PC-9 (cell line): ENCODE results near the gene CARD11. TPM values are rescaled to one million over a fixed set of nuclear protein-coding genes. Genes with fewer than 3 reads are reported as not detected.

Source experiments
- BruUV-seq: library from RNA; stranded (reverse); fragments of 400-500 nt; replicated peaks from 2 replicates; lab custom pipeline; 2021; lab: Mats Ljungman, UMichigan
- CTCF ChIA-PET: fragments of 300-600 bp; sonication (Branson Sonifier 250); formaldehyde crosslinking; loops from one replicate; lab custom pipeline; 2022; ENCODE audit warnings: antibody characterized with exemption; lab: Charles Lee
- POLR2A ChIA-PET: fragments of 300-600 bp; sonication (Branson Sonifier 250); formaldehyde crosslinking; loops from one replicate; lab custom pipeline; 2022; ENCODE audit warnings: antibody characterized with exemption; ENCODE audit not compliant: unreplicated experiment; lab: Charles Lee
- DNase-seq, 2 experiments: peaks; one replicate each; pipeline versions ENCODE4 v3.0.0 to v3.0.0-alpha.2; 2015 to 2022; ENCODE audit warnings: mixed read lengths in 1 of 2
- H2AFZ ChIP-seq: fragments of 200-600 bp; sonication (generic); 2 replicates; pipeline ENCODE4 v1.8.1; 2017; ENCODE audit warnings: antibody characterized with exemption
- H3F3A ChIP-seq: fragments of 200-600 bp; sonication (generic); 2 replicates; pipeline ENCODE4 v1.8.1; 2017; ENCODE audit warnings: antibody characterized with exemption, mild to moderate bottlenecking, low read depth; ENCODE audit not compliant: insufficient read depth
- H3K27ac ChIP-seq: fragments of 200-600 bp; sonication (generic); 2 replicates; pipeline ENCODE4 v1.6.1; 2016; ENCODE audit warnings: mixed run types
- H3K27me3 ChIP-seq: fragments of 200-600 bp; sonication (generic); 2 replicates; pipeline ENCODE4 v1.6.1; 2016; ENCODE audit warnings: low read depth, mixed run types; ENCODE audit not compliant: insufficient read depth
- H3K36me3 ChIP-seq: fragments of 200-600 bp; sonication (generic); 2 replicates; pipeline ENCODE4 v1.6.1; 2016; ENCODE audit warnings: low read depth, mixed run types
- H3K4me1 ChIP-seq: fragments of 200-600 bp; sonication (generic); replicated peaks from 2 replicates; pipeline ENCODE4 v1.6.1; 2016; ENCODE audit warnings: mixed run types; ENCODE audit not compliant: insufficient read depth
- H3K4me2 ChIP-seq: fragments of 200-600 bp; sonication (generic); 2 replicates; pipeline ENCODE4 v1.6.1; 2017; ENCODE audit warnings: mixed run types
- H3K4me3 ChIP-seq: fragments of 200-600 bp; sonication (generic); 2 replicates; pipeline ENCODE4 v1.6.1; 2016; ENCODE audit warnings: mixed run types
- H3K79me2 ChIP-seq: fragments of 200-600 bp; sonication (generic); 2 replicates; pipeline ENCODE4 v1.6.1; 2017; ENCODE audit warnings: low read depth, mixed run types
- H3K9me2 ChIP-seq: fragments of 200-600 bp; sonication (generic); 2 replicates; pipeline ENCODE4 v1.8.1; 2017; ENCODE audit warnings: mild to moderate bottlenecking; ENCODE audit not compliant: insufficient read depth
- H3K9me3 ChIP-seq: fragments of 200-600 bp; sonication (generic); 2 replicates; pipeline ENCODE4 v1.8.1; 2016; ENCODE audit warnings: low read depth; ENCODE audit not compliant: insufficient read depth
- H4K20me1 ChIP-seq: fragments of 200-600 bp; sonication (generic); 2 replicates; pipeline ENCODE4 v1.8.1; 2017; ENCODE audit not compliant: insufficient read depth
- CTCF ChIP-seq: fragments of 200-600 bp; sonication (generic); conservative IDR thresholded peaks from 2 replicates; pipeline ENCODE4 v1.6.1; 2017; ENCODE audit warnings: mixed run types, antibody characterized with exemption, mild to moderate bottlenecking, moderate library complexity
- EZH2 ChIP-seq: fragments of 200-600 bp; sonication (generic); IDR thresholded peaks from 2 replicates; pipeline ENCODE4 v1.8.0; 2017; ENCODE audit warnings: antibody characterized with exemption, low read depth
- intact Hi-C: fragments of 100-400 bp; cut with micrococcal nuclease; formaldehyde crosslinking; loops from one replicate; pipeline ENCODE4 v1.10.0; 2022; ENCODE audit not compliant: unreplicated experiment
- total RNA-seq: library from RNA; stranded (reverse); gene quantifications from 2 replicates; pipeline ENCODE4 v1.2.3, GENCODE V29; 2021

Gene CARD11
- total RNA-seq, 1 experiment from 2014 or later = 62.6 TPM

DNA sequence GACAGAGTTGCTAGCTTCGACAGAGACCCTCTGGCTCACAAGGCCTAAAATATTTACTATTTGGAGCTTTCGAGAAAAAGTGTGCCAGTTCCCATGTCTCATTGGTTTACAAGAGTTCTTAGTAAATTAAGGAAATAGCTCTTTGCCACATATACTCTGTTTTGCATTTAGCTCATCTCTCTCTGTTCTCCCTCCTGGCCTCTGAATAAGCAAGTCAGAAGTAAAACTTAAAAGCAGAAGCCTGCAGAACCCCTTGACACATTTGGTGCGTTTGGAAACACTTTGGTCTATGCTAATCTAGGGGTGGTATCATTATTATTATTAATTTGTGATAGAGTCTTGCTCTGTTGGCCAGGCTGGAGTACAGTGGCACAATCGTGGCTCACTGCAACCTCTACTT, 6.4 kb downstream of the CARD11 start:
- no TSS peak for BruUV-seq
- Histone ChIP-seq H3K4me2 (no peak overlapping the region), H3K27ac (no peak overlapping the region), H3F3A (no peaks in the 10 kb centered on the region), H2AFZ (no peak overlapping the region), H3K79me2 (peaks cover 71% of the 10 kb centered on the region), H4K20me1 (peaks cover 10% of the 10 kb centered on the region), H3K4me3 (no peak overlapping the region), H3K36me3 (no peaks in the 10 kb centered on the region), H3K4me1 (peaks cover 7% of the 10 kb centered on the region), H3K9me2 (no peaks in the 10 kb centered on the region), H3K27me3 (no peaks in the 10 kb centered on the region), H3K9me3 (no peaks in the 10 kb centered on the region)
- ChIA-PET POLR2A (no interaction called here), CTCF (no interaction called here)
- intact Hi-C loops = no loop called here
- TF ChIP-seq CTCF (no peak), EZH2 (no peak)
- no peak for DNase-seq

- H4K20me1 ChIP-seq = peaks cover 10% of the 10 kb centered on the region
- no peak overlapping the region for H2AFZ ChIP-seq
- H3F3A ChIP-seq = no peaks in the 10 kb centered on the region; the same call in none of the 2 replicates
- no peaks in the 10 kb centered on the region for H3K9me2 ChIP-seq
- intact Hi-C loops = no loop called here
- TF ChIP-seq EZH2 (no peak), CTCF (no peak)
- CTCF ChIA-PET = no interaction called here
- POLR2A ChIA-PET = no interaction called here
- BruUV-seq = no TSS peak
- no peak for DNase-seq
- peaks cover 65% of the 10 kb centered on the region for H3K79me2 ChIP-seq
- no peaks in the 10 kb centered on the region for H3K4me1 ChIP-seq
- H3K4me3 ChIP-seq = no peak overlapping the region
- H3K27ac ChIP-seq = no peak overlapping the region
- 0 out of 2 replicates have a peak, but pooled peaks cover 6% of the 10 kb centered on the region for H3K36me3 ChIP-seq
- no peak overlapping the region for H3K4me2 ChIP-seq
- H3K9me3 ChIP-seq = no peaks in the 10 kb centered on the region
- H3K27me3 ChIP-seq = no peaks in the 10 kb centered on the region
Observed at GRCh38 chr7:3034591-3035150, 9.0 kb downstream of the CARD11 start.

DNA sequence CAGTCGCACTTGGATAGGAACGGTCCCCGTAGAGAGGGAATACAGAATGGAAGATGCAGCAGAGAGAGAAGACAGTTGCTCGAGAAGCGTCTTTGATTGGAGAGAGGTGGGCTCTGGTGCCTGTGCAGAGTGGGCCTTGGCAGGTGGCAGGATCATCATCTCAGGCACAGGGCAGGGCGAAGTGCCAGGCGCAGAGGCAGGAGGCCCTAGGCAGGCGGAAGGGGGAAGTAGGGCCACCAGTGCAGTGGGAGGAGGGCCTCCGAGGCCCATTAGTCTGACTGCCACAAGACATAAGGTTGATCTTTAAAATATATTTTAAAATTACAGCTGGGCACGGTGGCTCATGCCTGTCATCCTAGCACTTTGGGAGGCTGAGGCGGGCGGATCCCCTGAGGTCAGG, 10.1 kb downstream of the CARD11 start:
- TF ChIP-seq EZH2 (no peak), CTCF (no peak)
- Histone ChIP-seq H3K4me3 (no peak overlapping the region), H3K4me2 (no peak overlapping the region), H2AFZ (no peak overlapping the region), H3K9me3 (no peaks in the 10 kb centered on the region), H3K9me2 (no peaks in the 10 kb centered on the region), H4K20me1 (peaks cover 10% of the 10 kb centered on the region), H3F3A (peaks cover 8% of the 10 kb centered on the region), H3K36me3 (0 out of 2 replicates have a peak, but pooled peaks cover 6% of the 10 kb centered on the region), H3K27ac (no peak overlapping the region), H3K79me2 (peaks cover 55% of the 10 kb centered on the region), H3K4me1 (peaks cover 11% of the 10 kb centered on the region), H3K27me3 (no peaks in the 10 kb centered on the region)
- CTCF ChIA-PET = no interaction called here
- POLR2A ChIA-PET = no interaction called here
- no peak for DNase-seq
- BruUV-seq = no TSS peak
- intact Hi-C loops = no loop called here
